Raji (cell line): ENCODE results near the gene CEP128.

Experiments
- POLR2A ChIP-seq: IDR thresholded peaks from 2 replicates; pipeline ENCODE4 v1.6.1; 2011; ENCODE audit warnings: low read depth, low read length, control low read depth; ENCODE audit not compliant: insufficient read depth

CEP128 gene

DNA sequence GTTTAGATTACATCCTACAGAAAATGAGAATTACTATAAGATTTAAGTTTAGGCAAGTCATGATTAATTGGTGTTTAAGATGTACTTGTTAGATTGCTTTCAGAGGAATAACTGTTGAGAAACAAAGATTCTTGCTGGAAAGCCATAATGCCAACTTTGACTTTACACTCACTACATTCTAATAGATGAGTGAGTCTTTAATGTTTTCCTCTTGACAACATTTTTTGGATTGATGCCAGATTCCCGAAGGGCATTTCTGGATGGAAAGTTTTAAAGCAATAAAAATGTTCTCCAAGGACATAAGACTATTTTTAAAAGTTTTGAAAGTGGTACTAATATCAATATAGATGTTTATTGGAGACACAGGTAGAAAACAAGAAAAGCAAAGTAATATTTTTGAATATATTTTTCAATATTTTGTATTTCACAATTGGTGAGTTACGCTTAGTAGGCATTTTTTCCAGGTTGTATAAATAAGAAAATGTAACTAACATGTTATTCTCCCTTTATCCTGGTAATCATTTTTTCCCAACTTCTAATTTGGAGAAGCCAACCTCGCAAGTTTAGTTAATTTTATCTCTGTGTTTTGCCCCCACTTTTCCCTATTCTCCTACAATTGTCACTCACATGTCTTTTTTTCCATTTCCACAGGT lies 307.3 kb downstream of the CEP128 start:
- no peak for TF ChIP-seq POLR2A

DNA sequence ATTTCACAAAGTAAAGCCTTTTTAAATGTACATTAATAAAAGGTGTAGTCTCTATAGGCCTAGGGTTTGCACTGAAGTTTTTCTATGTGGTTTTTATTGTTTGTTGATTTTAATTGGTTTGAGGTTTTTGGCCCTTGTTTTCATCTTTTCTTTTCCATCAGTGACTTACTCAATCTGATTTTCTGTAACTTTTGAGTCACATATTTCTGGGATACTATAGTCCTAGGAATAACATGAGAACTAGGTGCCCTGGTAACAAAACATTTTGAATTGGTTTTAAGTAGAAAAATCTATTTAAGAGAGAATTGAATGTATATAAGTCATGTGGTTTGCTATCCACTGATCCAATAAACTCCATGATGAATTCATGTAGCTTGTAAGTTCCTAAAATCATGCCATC lies 311.9 kb downstream of the CEP128 start:
- TF ChIP-seq POLR2A, result no peak

DNA sequence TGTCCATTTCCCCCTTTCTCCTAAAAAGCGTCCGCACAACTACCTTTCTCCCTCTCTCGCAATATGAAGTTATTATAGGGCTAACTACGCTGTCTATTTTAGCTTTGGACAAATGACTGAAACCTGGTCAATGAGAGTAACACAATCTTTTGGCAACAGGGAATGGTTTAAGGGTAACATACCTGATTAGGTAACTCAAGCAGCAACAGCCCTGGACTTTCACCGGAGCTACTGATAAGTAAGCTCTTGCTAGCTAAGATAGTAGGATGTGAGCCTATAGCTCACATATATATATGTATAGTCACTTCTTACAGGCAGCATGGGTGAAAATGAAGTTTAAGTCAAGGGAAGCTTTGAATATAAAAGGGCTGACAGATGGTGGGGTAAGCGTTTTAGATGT lies 313.0 kb downstream of the CEP128 start:
- no peak for TF ChIP-seq POLR2A

DNA sequence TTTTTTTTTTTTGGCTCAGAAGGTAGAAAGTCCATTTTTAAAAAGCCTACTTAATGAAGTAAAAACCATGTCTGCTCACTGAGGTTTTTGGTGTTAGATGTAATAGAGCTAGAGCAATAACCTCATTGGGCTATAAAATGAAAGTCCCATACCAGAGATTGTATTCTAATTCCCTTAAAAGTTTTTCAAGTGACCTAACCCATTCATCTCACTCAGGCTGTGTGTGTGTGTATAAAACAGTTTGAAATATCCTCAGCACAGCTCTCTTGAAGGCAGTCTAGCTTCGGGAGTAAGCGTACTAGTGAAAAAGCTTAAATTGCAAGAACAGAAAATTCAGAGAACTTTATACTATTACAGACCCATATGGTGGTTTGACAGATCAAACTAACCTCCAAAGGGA lies 313.8 kb downstream of the CEP128 start:
- TF ChIP-seq POLR2A, result no peak

DNA sequence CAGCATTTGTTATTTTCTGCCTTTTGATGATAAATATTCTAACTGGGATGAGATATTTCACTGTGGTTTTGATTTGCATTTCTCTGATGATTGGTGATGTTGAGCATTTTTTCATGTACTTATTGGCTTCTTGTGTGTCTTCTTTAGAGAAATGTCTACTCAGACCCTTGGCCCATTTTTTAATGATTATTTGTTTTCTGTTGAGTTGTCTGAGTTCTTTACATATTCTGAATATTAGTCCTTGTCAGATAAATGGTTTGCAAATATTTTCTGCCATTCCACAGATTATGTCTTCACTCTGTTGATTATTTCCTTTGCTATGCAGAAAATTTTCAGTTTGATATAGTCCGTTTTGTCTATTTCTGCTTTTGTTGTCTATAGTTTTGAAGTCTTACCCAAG lies 317.0 kb downstream of the CEP128 start:
- TF ChIP-seq POLR2A, result no peak

DNA sequence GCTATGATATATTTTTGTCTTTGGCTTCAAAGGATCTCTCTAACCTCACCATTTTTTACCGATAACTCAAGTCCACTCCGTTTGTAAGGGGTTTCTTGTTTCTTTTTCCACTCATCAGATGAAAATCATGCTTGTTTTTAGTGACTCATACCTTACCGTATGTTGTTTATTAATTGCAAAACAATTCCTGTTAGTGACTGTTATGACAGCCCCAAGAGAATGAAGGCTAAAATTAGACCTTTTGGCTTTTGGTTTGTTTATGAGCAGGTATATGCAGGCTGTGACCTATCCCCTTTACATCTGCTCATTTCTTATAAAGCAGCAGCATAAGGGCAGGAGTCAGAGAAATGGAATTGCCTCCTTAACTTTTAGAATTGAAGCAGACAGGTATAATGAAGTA lies 319.8 kb downstream of the CEP128 start:
- no peak for TF ChIP-seq POLR2A

DNA sequence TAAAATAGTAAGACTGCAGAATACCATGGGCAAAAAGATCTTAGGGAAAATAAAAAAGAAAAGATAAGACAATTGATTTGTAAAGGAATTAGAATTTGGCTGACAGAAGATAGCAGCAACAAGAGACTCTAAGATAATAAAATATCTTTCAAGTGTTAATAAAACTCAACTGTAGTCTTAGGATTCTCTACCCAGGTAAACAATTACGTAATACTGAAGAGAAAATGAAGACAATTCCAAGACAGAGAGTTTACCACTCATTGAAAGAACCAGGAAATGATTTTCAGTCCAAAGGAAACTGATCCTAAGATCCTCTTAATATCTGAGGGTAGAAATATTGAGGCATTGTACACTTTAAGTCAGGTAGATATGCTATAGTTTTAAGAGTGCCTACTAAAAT lies 321.1 kb downstream of the CEP128 start:
- TF ChIP-seq POLR2A, result no peak

DNA sequence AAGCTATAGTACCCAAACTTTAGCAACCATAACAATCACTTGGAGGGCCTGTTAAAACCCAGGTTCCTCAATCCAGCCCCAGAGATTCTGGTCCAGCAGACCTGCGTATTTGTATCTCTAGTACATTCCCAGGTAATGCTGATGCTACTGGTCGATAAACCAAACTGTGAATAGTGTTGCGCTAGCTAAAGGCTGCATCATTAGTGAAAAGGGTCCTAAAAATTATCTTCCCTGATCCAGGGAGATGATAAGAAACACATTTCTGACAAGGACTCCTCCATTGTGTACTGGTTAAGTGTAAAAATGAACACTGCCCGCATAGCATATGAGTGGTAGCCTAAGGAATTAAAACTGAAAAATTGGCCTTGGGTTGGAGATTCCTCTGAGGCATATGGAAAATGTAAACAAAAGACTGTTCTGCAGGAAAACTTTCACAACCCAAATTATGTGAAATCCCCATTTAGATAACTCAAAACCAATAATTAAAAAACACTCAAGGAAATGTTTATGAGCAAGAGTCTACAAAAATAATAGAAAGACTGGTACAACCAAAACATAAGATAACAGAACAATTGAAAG lies 322.7 kb downstream of the CEP128 start:
- no peak for TF ChIP-seq POLR2A

DNA sequence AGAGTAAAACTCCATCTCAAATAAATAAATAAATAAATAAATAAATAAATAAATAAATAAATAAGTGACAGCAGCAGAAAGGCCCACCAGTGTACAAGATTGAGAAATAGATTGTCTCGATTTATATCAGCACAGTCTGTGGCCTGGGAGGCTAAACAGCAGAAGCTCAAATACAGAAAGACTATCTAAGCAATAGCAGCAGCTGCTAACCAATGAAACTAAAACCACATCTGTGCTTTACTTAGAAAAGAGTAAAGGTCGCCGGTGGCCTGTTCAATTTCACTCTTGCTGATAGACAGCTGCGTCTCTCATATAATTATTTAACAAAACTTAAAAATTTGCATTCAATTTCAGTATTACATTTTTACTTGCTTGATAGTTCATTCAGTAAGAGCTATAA lies 325.7 kb downstream of the CEP128 start:
- TF ChIP-seq POLR2A, result no peak

DNA sequence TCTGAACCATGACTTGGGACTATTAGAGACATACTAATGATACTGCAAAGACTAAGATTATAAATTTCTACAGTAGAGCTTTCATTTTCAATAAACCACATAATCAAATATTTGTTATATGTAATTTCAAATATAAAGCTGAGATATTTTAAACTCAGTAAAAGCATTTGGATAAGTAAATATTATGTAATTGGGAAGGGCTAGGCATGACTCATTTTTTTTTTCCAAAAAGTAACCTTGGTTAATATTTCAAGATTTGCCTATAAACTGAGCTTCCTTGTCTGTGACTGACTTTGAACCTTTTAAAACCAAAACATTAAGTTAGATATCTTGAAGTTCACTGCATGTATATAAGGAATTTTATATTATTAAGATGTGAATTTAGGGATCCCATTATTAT lies 332.5 kb downstream of the CEP128 start:
- TF ChIP-seq POLR2A, result no peak

DNA sequence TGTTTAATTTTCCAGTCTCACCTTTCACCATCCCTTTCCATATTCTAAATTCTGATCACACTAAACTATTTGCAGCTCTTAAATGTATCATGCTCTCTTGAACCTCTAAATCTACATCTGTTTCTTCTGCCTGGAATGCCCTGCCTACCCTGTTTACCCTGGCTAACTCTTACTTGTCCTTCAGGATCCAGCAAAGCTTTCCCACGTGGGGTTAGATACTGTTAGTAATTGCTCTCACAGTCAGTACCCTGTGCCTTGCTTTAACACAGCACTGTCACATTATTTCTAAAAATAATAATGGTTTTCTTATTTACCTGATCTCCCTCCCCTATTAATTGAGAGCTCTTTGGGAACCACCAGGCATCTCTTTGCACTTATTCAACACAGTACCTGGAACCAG lies 333.0 kb downstream of the CEP128 start:
- no peak for TF ChIP-seq POLR2A

DNA sequence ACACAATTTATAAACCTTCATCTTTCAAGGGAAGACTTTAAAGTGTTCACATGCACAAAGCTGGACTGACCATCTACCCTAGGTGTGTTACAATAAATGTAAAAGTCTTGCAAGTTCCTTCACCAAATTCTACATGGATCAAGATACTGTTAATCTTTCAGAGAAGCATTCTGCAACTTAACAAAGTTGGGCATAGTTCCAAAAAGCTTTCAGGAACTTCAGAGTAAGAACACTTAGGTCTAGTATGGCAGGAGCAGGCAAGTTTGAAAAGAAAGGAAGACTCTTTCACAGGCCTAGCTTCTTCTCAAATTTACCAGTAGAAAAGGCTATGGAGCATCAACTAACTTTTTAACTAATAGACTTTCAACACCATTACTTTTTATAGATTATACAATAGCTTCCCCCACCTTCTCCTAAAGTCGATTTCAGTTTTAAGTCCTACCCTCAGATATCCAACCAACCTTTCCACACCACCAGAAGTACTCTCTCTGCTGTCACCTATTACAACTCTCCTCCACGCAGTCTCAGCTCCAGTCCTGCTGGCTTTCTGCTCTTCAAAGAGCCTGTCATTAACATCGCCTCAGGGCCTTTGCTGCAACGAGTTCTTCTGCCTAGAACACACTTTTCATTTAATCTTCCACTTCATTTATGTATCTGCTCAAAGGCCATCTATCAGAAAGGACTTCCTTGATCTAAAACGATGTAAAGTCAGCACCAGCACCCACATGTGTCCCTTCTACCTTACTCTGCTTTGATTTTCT lies 333.9 kb downstream of the CEP128 start:
- TF ChIP-seq POLR2A, result no peak

DNA sequence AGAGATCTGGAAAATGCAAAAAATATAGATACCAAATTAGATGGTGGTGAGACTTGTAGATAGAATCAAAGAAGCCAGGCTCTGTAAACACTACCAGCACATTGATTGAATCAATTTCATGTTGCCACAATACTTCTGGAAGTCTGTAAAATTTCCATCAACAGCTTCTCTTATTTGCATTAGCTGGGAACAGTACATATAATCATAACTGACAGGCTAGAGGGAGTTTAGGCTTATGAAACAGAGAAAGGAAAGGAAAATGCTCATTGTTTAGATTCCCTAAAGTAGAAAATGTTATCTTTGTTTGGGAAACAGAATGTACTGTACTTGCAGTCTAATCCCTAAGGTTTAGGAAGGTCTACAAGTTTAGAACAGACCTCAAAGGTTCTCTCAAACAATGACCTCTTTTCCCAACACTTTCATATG lies 335.2 kb downstream of the CEP128 start:
- TF ChIP-seq POLR2A, result no peak

DNA sequence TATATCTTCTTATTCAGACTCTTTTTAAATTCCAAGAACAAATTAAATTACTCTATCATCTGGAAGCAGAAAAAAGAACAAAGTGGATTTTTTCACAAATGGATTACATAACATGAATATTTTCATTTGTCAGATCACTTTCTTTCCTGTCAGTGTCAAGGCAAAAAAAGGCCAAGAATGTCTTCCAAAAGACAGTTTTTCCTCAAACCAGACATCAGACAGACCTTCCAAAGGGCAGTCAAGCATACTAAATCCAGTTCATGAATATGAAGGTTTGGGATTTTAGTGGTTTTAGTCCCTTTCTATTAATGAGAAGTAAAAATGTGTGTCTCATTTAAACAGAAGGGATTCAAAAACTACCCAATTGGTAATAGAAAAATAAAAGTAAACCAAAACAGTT lies 336.0 kb downstream of the CEP128 start:
- no peak for TF ChIP-seq POLR2A

DNA sequence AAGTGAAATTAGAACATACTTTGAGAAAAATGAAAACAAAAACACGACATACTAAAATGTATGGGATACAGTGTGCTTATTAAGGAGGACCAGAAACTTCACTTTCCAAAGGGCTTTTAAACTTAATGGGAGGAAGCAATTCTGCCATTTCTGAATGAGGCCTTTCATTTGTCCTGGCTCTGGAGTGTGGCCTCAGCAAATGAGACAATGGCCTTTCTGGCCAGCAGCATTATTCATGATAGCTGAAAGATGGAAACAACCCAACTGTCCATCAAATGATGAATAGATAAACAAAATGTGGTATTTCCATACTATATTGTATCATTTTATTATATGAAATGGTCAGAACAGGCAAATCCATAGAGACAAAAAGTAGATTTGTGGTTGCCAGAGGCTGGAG lies 338.6 kb downstream of the CEP128 start:
- no peak for TF ChIP-seq POLR2A

DNA sequence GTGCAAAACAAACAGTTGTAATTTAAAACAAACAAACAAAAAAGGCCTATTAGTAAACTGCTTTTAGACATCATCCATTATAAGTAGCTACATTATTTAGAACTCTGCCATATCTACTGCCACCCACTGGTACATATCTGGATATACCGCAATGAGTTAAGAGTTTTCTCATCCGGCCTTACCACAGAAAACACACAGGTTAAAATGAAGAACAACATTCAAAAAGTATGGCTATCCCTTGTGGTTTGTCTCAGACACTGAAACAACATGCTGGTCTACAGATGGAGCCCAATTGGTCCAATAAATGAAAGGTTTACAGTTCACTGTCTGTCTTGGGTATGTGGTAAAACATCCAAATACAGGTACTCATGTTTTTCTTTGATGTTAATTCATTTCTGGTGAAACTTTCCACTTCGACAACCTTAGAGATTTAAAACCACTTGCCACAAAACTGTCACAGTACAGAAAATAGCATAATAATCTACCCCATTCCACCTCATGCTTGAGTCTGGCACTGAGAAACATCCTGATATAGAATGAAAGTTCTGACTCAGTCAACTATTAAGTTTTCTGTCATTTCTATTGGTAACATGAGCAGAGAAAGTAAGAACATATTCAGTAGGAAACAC lies 354.3 kb downstream of the CEP128 start:
- no peak for TF ChIP-seq POLR2A
